C4-2B (cell line): ENCODE results near the gene NDFIP1.
A peak's percentile ranks its signal among the peaks of the same experiment; 100 is the strongest.

Experiments used
- H3K27ac ChIP-seq: fragments of 450-650 bp; 2 replicates; pipeline ENCODE4 v1.5.1; 2017
- ZFX ChIP-seq: fragments of 450-650 bp; IDR thresholded peaks from 2 replicates; pipeline ENCODE4 v1.6.1; 2017
- TF ChIP-seq, protein P1 (sequence below): fragments of 450-650 bp; conservative IDR thresholded peaks from 2 replicates; pipeline ENCODE4 v1.5.1; 2017; ENCODE audit warnings: mild to moderate bottlenecking

The NDFIP1 gene

DNA sequence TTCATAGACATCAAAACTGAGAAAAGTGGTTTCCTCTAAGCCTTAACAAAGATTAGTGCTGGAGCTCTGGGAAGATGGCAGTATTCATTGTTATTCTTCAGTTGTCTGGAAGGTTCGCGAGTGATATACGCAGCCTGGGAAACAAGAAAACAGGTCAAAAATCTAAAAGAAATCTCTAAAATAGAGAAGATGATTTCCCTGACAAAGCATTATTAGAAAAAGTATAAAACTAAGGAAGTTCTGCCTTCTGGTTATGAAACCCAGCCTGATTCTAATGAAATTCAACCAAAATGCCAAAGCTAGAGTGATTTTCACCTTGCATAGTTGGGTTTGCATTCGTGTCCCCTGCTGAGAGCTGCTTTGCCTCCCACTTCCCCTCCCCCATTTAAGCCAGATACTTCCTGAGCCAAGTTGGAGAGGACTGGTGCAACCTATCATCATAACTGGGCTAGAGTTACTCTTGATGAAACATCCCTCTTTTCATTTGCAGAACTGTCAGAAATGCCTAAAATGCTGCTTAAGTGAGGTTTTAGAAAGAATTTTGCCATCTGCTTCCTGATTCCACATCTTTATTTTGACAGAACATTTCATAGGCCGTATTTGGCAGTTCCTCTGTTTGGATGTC is 48.4 kb downstream of the NDFIP1 start:
- no peak overlapping the region for H3K27ac ChIP-seq
- no peak for TF ChIP-seq ZFX
- TF ChIP-seq, protein P1, sequence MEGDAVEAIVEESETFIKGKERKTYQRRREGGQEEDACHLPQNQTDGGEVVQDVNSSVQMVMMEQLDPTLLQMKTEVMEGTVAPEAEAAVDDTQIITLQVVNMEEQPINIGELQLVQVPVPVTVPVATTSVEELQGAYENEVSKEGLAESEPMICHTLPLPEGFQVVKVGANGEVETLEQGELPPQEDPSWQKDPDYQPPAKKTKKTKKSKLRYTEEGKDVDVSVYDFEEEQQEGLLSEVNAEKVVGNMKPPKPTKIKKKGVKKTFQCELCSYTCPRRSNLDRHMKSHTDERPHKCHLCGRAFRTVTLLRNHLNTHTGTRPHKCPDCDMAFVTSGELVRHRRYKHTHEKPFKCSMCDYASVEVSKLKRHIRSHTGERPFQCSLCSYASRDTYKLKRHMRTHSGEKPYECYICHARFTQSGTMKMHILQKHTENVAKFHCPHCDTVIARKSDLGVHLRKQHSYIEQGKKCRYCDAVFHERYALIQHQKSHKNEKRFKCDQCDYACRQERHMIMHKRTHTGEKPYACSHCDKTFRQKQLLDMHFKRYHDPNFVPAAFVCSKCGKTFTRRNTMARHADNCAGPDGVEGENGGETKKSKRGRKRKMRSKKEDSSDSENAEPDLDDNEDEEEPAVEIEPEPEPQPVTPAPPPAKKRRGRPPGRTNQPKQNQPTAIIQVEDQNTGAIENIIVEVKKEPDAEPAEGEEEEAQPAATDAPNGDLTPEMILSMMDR: no peak

DNA sequence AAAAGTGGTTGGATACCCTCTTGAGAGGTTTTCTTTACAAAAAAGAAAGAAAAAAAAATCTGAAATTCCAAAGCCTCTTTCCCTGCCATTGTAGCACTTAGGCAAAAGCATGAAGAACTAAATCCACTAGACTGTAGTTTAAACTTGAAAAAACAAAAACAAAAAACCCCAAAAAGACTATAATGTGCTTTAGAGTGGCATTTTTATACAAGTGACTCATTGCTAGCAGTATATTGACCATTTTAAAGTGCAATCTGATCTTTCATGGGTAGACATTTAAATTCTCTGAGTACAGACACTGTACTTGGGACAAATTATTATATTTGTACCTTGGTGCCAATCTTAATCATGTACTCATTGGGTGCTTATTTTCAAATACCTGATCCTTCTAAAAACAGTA is 50.8 kb downstream of the NDFIP1 start:
- no peak for TF ChIP-seq ZFX
- TF ChIP-seq, protein P1: no peak
- H3K27ac ChIP-seq: no peak overlapping the region

DNA sequence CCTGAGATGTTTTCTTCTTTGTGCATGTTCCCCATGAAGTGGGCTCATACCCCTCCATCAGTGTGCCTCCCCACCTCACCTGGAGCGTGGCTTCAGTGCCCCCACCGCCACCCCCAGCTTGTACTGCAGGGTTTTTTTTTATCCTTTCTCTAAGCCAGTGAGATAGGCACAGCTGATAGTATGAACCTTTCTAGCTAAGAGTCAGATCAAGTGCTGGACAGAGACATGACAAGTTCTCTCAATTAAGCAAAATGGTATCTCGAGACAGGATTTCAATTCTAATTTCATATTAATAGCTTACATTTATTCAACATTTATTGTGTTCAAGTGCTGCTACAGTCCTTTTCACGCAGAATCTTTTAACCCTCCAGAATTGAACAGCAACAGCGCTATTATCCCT is 55.7 kb downstream of the NDFIP1 start:
- no peak overlapping the region for H3K27ac ChIP-seq
- TF ChIP-seq ZFX: no peak

DNA sequence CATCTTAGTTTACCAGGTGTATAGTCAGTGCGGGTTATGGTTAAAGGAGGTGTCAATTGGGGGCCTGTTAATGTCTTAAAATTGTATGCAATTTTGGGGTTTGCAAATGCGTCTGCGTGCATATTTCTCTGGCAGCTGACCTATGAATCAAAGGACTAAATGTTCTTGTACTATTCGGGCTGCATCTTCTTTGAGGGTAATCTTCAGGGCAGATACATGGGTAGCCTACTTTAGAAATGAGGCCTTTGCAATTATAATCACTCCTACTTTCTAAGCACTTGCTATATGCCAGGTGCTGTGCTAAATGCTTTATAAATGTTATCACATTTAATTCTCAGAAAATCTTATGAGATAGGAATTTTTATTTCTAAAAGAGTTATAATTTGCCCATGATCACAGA is 58.2 kb downstream of the NDFIP1 start:
- no peak overlapping the region for H3K27ac ChIP-seq
- TF ChIP-seq ZFX: no peak
- TF ChIP-seq, protein P1: no peak

DNA sequence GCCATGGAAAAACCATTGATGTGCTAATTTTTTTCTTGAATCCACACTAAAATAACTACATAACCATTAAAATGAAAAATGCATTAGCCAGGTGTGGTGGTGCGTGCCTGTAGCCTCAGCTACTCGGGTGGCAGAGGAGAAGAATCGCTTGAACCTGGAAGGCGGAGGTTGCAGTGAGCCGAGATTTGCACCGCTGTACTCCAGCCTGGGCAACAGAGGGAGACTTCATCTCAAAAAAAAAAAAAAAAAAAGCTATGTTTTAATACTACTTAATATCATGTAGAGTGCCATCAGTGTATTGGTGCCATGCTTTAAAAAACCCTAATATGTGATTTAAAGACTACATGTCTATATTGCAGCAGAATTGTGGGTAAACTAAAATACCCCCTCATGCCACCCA is 58.9 kb downstream of the NDFIP1 start:
- H3K27ac ChIP-seq: no peak overlapping the region
- TF ChIP-seq, protein P1: peak; percentile 40
- TF ChIP-seq ZFX: no peak

DNA sequence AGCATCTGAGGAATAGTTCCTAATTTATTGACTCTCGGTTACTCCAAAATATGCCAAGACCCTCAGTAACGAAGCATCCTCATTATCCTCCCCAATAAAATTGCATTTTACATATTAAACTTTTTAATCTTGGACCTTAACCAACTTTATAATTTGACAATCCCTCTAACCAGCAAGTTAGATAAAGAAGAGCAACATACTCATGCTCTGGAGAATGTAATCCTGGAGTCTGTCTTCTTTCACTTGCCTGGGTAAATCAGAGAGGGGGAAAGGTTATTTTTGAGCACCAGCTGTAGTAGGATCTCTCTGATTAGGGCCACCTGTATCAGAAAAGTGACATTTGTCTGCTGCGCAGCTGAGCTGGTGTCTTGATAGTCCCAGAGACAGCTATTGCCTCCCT is 59.8 kb downstream of the NDFIP1 start:
- no peak overlapping the region for H3K27ac ChIP-seq
- TF ChIP-seq, protein P1: no peak
- no peak for TF ChIP-seq ZFX

DNA sequence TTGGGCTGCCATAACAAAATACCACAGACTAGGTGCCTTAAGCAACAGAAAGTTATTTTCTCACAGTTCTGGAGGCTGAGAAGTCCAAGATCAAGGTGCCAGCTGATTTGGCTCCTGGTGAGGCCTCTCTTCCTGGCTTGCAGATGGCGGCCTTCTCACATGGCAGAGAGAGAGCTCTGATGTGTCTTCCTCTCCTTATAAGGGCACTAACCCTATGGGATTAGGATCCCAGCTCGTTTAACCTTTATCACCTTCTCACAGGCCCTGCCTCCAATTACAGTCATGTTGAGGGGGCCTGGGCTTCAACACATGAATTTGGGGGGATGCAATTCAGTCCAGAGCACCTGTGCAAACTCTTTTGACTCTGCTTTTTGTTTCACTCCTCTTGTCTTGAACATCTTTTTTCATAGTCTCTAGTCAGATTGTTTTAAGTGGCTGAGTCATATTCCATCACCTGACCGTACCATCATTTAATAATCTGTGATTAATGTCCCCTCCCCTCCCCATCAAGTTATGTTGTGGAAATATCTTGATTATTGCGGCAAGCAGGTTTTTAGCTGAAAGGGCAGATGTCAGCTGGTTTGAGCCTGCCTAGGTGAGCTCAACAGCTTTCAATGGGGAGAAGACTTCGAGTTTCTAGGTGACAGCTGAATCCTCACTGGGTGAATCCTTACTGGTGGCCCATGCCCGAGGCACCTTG is 61.8 kb downstream of the NDFIP1 start:
- TF ChIP-seq, protein P1: no peak
- no peak for TF ChIP-seq ZFX
- H3K27ac ChIP-seq: no peak overlapping the region

DNA sequence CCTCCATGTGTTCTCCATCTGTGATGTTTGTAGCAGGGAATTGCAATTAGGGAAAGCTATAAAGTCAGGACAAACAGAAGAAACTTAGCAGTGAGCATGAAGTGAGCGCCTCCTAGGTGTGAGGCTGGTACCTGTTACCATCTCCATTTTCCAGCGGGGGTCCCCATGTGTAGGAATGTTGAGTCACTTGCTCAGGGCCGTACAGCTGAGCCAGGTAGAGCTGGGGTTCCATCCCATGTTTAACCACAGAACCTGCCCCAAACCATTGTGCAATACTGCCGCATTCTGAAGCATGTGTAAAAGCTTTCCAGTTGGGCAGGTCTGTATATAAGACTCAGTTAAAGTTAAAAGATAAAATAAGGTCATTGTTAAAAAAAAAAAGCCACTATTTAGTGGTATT is 62.7 kb downstream of the NDFIP1 start:
- TF ChIP-seq ZFX: no peak
- TF ChIP-seq, protein P1: no peak
- H3K27ac ChIP-seq: no peak overlapping the region
